ENCODE results near the gene ACTN4.
"Not testable (repeated sequence)": the region's sequence is repeated elsewhere in the genome, so short reads cannot be mapped to it uniquely, and the experiment has no call there.

Gene ACTN4

DNA sequence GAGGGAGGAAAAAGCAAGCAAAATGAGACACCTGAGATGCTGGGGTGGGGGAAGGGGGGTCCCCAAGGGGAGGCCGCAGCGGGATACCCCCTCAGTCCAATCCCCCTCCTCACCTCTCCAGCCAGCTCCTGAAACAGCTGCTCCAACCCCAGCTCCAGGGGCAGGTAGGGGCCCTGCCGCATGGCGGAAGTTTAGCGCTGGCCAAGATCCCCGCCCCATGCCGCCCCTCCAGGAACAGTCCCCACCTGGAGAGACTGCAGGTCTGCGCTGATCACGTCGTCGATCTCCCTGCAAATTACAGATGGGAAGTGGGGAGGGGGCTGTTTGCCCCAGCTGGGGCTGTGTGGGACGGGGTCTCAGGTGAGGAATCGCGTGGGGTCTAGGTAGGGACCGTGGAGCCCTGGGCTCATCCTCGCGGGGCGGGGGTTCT, 87.8 kb downstream of the ACTN4 start:
- DNase-seq (ENCODE audit: low read depth in 3 of 3, low spot score in 1 of 3), result no peak

DNA sequence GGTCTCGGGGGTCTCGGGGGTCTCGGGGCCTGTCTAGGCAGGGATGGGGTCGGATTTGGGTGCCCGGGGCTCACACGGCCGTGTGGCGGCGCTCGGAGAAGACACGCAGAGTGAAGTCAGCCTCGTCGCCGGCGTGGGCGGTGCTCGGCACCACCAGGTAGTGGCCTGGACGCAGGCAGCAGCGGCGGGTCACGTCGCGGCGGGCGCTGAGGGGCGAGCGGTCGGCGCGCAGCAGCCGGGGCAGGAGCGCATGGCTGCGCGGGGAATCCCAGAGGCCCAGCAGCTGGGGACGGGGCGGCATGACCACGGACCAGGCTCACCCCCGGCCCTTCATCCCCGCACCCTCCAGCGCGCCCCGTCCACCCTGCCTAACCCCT, 88.6 kb downstream of the ACTN4 start:
- peak in 1 of 3 donors; percentile 43 for DNase-seq (ENCODE audit: low read depth in 3 of 3, low spot score in 1 of 3)

DNA sequence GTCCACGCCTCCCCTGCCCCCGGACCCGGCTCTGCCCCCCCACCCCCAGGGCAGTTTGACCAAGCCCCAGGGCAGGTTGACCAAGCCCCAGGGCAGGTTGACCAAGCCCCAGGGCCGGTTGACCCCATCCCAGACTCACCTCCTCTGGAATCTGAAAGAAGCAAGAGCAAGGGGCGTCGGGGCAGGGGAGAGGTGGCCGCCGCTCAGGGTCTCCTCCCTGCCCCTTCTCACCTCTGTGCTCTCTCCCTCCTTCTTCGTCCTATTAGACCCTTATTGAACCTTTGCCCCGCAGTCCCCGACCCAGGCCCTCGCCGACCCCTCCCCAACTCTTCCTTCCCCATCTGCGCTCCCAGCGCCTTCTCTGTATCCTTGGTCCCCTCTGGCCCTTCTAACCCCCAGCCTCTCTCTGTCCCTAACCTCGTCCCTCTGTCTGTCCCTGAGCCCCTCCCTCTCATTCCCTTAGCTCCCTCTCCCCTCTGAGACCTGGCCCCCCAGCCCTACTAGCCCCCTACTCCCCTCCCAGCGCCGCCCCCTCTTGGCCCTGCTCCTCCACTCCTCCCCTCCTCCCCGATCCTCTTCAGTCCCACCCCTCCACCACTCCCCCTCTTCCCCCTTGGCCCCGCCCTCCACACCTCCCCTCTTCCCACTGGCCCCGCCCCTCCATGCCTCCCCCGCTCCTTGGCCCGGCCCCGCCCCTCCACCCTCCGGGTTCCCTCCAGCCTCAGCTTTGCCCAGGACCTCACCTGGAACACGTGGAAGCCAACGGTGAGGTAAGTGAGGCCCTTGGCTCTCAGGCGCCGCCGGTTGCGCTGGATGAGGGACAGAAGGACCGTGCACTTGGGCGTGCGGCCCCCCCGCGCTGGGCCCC, 89.2 kb downstream of the ACTN4 start:
- peak in 2 of 3 donors; percentile 40 to 53 for DNase-seq (ENCODE audit: low read depth in 3 of 3, low spot score in 1 of 3)

DNA sequence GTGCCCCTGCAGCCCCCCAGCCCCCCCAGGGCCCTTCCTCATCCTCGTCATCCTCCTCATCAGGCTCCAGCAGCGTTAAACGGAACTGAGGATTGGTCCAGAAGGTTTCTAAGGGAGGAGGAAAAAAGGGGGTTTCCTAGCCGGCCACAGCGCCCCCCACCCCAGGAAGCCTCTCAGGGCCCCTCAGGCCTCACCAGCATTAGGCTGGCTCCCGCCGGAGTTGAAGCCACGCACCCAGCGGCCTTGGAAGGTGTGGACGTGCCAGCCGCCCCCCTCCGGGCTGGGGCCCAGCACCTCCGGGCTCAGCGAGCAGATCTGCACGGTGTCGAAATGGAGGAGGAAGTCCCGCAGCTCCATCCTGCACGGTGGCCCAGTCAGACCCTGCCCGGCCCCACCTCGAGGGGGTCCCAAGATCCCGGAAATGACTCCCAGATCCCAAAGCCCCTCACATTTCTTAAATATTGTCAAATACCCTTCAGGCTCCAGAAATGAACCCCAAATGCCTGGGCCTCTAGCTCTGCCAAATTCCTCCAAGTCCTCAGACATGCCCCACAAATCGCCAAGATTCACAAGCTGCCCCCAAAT, 89.9 kb downstream of the ACTN4 start:
- no peak for DNase-seq (ENCODE audit: low read depth in 3 of 3, low spot score in 1 of 3)

DNA sequence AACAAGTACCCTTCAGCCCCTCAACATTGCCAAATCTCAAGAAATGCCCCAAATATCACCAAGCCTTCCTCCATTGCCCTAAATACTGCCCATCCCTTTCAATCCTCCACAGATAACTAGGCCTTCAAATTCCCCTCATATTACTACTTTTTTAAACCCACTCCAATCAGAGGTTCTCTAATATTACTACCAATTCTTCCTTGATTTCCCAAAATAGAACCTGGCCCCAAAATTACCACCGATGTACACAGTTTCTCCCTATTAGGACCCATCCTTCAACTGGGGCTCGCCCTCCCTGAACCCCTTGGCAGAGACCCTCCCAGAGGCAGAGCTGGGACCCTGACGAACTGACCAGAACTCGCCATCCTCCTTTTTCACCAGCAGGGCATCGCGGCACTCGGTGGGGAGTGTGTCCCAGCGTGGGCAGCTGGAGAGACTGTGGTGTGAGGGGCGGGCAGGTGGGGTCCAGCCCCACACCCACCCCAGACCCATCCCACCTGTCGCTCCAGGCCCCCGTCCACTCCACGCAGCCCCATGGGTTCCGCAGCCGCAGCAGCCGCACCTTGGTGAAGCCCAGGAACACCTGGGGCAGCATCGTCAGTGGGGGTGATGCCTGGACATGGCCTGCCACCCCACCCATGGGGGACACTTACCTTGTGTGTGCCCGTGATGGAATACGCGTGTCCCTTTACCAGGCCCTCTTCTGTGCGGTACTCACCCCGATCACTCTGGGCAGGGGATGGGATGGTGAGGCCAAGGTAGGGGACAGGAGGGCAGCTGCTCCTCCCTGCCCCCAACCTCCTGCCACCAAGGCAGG, 90.7 kb downstream of the ACTN4 start:
- no peak for DNase-seq (ENCODE audit: low read depth in 3 of 3, low spot score in 1 of 3)

DNA sequence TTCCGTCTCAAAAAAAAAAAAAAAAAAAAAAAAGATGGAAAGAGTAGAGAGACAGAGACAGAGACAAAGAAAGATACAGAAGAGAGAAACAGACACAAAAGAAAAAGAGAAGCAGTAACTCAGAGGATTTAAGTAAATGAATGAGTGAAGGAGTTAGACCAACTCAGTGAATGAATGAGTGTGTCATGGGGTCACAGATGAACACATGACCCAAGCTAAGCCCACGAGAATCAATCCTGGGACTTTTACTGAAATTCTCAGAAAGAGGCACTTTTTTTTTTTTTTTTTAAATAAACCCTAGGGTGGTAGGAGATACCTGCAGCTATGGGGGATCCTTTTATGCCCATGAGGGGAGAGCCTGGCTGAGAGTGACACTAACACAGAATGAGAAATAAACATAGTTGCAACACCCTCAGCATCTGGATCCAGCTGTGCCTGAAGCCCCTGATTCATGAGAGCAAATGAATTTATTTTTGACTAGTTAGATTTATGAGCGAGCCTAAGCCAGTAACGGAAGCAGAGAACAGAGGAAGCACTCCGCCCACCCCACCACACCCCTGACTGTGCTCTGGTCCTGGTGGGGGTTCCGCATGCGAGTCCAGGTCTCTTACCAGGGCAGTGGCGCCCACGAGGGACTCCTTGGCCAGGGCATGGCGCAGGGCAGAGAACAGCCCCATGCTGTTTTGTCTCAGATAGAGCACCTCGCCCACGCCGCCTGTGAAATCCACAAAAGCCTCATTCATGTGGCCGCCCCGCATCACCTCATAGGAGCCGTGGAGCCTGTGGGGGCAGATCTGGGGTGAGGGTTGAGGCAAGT, 92.2 kb downstream of the ACTN4 start:
- no peak for DNase-seq (ENCODE audit: low read depth in 3 of 3, low spot score in 1 of 3)

DNA sequence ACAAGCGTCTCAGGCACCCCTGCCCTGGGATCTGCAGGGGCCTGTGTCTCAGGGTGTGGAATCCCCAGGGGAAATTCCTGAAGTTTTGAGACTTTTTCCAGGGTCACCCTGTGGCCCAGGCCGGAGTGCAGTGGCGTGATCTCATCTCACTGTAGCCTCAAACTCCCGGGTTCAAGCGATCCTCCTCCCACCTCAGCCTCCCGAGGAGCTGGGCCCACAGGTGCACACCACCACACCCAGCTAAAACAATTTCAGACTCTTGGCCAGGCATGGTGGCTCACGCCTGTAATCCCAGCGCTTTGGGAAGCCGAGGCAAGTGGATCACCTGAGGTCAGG, 92.8 kb downstream of the ACTN4 start:
- no peak for DNase-seq (ENCODE audit: low read depth in 3 of 3, low spot score in 1 of 3)

DNA sequence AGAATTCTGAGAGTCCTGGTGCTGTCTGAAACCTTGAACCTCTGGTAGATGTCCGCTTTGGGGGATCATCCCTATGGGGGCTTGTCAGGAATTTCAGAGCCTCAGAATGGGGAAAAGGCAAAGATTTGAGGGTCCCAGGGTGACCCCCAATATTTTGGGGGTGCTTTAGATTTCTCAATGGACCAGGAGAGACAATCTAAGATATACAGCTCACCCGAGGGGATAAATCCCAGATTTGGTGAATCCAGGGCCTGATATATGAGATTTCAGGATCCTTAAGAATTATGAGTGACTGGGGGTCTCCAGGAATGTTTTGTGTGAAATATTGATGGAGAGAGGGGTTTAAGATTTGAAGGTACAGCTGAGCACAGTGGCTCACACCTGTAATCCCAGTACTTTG, 93.5 kb downstream of the ACTN4 start:
- no peak for DNase-seq (ENCODE audit: low read depth in 3 of 3, low spot score in 1 of 3)

DNA sequence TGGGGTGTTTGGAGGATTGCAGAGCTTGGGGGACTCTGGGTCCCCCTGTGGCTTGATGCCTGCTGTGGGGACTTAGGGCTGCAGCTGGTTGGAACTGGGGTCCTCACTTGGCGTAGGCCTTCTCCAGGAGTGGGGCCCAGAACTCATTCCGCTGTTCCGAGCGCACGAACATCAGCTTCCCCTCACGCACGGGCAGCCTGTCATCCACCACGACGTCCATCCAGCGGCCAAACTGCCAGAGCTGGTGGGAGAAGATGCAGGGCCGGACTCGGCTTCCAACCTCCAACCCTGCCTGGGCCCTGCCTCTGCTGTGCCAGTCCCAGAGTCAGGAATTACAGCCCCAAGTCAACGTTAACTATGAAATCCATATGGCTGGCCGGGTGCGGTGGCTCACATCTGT, 94.2 kb downstream of the ACTN4 start:
- no peak for DNase-seq (ENCODE audit: low read depth in 3 of 3, low spot score in 1 of 3)

DNA sequence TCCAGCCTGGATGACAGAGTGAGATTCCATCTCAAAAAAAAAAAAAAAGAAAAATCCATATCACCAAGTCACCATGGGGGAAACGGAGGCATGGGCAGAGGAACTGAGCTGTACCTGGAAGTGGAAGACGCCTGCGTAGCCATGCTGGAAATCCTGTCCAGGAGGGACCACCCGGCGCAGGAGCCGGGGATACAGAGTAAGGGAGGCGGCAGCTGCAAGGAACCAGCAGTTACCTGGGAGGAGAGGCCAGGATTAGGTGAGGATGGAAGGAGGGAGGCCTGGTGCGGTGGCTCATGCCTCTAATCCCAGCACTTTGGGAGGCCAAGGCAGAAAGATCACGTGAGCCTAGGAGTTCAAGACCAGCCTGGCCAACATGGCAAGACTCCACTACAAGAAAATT, 94.8 kb downstream of the ACTN4 start:
- DNase-seq (ENCODE audit: low read depth in 3 of 3, low spot score in 1 of 3), result no peak

DNA sequence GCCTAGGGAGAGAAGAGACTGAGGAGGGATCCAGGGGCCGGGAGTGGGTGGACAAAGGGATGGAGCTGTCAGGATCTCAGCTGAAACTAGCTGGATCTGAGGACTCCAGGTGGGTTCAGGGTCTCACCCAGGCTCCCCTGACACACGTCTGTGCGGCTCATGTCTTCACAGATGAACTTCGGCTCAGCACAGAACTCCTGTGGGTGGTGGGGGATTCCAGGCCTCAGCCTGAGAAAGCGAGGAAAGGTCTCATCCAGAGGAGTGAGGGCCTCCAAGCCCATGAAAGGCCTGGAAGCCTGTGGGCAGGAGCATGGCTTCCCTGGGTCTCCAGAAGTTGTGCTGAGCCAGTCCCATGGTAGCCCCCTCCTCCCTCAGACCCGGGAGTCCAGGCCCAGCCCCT, 95.5 kb downstream of the ACTN4 start:
- no peak for DNase-seq (ENCODE audit: low read depth in 3 of 3, low spot score in 1 of 3)

DNA sequence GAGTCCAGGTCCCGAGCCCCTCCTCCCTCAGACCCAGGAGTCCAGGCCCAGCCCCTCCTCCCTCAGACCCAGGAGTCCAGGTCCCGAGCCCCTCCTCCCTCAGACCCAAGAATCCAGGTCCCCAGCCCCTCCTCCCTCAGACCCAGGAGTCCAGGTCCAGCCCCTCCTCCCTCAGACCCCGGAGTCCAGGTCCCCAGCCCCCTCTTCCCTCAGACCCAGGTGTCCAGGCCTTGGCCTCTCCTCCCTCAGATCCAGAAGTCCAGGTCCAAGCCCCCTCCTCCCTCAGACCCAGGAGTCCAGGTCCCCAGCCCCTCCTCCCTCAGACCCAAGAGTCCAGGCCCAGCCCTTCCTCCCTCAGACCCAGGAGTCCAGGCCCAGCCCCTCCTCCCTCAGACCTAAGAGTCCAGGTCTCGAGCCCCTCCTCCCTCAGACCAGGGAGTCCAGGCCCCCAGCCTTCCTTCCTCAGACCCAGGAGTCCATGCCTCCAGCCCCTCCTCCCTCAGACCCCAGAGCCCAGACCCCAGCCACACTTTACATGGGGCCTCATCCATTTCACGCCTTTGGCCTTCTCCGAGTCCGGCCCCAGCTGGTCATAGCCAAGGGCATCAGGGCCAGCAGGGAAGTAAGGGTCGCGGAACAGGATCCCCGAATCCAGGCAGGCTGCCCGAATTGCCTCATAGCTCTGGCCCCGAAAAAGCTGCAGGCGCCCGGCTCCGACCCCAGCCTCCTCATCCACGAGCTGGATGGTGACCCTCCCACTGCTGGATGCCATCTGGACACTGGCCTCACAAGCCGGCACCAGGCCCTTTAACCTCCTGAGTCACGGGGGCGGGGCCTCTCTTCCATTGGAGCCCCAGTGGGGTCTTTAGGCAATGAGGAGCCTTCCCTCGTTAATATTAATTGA, 96.2 kb downstream of the ACTN4 start:
- DNase-seq (ENCODE audit: low read depth in 3 of 3, low spot score in 1 of 3), result no peak

DNA sequence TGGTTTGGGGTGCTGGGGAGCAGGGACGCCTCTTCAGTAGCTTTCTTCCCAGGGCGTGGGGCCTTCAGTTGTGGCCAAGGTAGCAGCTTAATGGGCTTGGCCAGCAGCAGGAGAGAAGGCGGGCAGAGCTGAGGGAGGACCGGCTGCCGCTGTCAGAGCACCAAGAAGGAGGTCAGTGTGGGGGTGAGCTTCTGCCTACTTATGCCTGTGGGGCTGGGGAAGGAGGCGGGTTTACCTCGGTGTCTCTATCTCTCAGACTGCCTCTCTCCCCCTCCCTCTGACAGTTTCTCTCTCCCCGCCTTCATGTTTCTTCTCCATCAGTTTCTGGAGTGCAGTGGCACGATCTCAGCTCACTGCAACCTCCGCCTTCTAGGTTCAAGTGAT, 96.8 kb downstream of the ACTN4 start, which contains the start of gene CAPN12:
Gene CAPN12, minus strand, starts transcription at position 177 of the 384 bp plus-strand sequence. CDS start 309 bp downstream, outside the sequence.
- DNase-seq (ENCODE audit: low read depth in 3 of 3, low spot score in 1 of 3), result no peak

DNA sequence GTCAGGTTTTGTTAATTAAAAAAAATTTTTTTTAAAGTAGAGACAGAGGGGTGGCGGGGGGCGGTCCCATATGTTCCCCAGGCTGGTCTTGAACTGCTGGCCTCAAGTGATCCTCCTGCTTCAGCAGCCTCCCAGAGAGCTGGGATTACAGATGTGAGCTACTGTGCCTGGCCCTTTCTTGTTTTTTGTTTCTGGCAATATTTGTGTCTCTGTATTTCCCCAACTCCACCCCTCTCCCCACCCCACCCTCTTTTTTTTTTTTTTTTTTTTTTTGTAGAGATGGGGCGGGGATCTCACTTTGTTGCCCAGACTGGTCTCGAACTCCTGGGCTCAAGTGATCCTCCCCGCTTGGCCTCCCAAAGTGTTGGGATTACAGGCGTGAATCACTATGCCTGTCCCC, 97.4 kb downstream of the ACTN4 start:
- no peak for DNase-seq (ENCODE audit: low read depth in 3 of 3, low spot score in 1 of 3)

DNA sequence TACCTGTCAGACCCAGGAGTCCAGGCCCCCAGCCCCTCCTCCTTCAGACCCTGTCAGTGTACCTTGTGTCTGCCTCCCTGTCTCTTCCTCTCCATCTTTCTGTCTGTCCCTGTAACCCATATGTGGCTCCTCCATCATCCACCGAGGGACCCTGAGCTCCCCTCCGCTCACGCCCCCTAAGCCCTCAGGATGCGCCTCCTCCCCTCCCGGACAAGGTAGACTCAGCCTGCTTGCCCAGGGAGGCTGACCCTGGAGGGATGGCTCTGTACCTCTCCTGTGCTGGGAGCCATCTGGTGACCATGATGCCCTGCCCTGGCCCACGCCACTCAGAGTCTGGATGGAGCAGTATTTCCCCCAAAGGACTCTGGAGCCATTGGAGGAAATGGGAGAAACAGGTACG, 97.9 kb downstream of the ACTN4 start:
- no peak for DNase-seq (ENCODE audit: low read depth in 3 of 3, low spot score in 1 of 3)

DNA sequence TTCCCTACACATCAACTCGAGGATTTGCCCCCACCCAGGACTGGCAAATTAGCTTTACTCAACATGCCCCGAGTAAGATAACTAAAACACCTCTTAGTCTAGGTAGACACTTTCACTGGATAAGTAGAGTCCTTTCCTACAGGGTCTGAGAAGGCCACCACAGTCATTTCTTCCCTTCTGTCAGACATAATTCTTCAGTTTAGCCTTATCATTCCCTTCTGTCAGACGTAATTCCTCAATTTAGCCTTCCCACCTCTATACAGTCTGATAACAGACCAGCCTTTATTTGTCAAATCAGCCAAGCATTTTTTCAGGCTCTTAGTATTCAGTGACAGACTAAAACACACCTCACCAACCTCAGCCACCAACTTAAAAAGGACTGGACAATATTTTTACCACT, 106.3 kb downstream of the ACTN4 start:
- DNase-seq (ENCODE audit: low read depth in 3 of 3, low spot score in 1 of 3), result not testable (repeated sequence)

DNA sequence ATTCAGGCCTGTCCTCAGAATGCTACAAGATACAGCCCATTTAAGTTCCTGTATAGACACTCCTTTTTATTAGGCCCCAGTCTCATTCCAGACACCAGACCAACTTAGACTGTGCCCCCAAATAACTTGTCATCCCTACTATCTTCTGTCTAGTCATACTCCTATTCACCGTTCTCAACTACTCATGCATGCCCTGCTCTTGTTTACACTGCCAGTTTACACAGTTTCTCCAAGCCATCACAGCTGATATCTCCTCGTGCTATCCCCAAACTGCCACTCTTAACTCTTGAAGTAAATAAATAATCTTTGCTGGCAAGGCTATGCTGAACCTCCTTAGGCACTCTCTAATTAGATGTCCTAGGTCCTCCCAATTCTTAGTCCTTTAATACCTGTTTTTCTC, 106.7 kb downstream of the ACTN4 start:
- DNase-seq (ENCODE audit: low read depth in 3 of 3, low spot score in 1 of 3), result not testable (repeated sequence)

DNA sequence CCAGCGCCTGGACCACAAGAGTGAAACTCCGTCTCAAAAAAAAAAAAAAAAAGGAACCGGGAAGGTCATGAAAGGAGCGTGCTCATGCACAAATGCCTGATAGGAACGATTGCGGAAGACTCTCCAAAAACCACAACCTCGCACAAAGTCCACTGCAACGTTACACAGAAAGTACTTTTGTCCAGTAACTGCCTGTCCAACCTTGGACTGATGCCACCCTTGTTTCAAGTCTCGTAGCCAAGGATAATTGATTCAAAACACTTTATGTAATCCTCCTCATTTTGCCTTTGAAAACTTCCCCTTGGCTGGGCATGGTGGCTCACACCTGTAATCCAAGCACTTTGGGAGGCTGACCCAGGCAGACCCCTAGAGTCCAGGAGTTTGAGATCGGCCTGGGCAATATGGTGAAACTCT, 112.1 kb downstream of the ACTN4 start:
- DNase-seq (ENCODE audit: low read depth in 3 of 3, low spot score in 1 of 3), result no peak

DNA sequence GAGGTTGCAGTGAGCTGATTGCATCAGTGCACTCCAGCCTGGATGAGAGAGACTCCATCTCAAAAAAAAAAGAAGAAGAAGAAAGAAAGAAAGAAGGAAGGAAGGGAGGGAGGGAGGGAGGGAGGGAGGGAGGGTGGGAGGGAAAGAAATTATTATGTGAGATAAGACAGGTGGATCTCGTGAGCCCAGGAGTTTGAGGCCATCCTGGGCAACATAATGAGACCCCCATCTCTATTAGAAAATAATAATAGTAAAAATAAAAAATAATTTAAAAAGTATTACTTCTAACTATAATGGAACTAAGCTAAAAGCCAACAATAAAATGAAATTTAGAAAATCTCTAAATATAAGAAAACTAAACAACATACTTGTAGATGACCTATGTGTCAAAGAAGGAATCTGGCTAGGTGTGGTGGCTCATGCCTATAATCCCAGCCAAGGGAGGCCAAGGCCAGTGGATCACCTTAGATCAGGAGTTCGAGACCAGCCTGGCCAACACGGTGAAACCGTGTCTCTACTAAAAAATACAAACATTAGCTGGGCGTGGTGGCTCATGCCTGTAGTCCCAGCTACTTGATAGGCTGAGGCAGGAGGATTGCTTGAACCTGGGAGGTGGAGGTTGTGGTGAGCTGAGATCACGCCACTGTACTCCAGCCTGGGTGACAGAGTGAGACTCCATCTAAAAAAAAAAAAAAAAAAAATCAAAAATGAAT, 113.5 kb downstream of the ACTN4 start:
- not testable (repeated sequence) for DNase-seq (ENCODE audit: low read depth in 3 of 3, low spot score in 1 of 3)
